Panc1 (cell line): ENCODE measurements around the gene NEK1.

Experiments
- CTCF ChIP-seq: fragments of 450-650 bp; IDR thresholded peaks from 2 replicates; pipeline ENCODE4 v1.5.1; 2017; ENCODE audit warnings: mild to moderate bottlenecking
- REST ChIP-seq, 2 experiments: IDR thresholded peaks; 2 replicates each; pipeline ENCODE4 v1.6.1; 2011 to 2012; ENCODE audit warnings: low read depth in 2 of 2, control low read depth in 1 of 2, low read length in 1 of 2, mild to moderate bottlenecking in 1 of 2, moderate library complexity in 1 of 2; ENCODE audit not compliant: insufficient read depth in 1 of 2

- TF ChIP-seq CTCF (no peak), REST (IDR thresholded peaks at IDR 0.05; ENCODE audit: insufficient read depth in 1 of 2, low read depth in 2 of 2, low read length in 1 of 2) (no peak)
Measured at GRCh38 chr4:169346840-169347239, 265.5 kb downstream of the NEK1 start.
